Liver (tissue), 9 donors: ENCODE data around the gene DCP2. TPM values are rescaled to one million over a fixed set of nuclear protein-coding genes. Genes with fewer than 3 reads are reported as not detected.

Experiments
- DNase-seq: peaks from one replicate; pipeline ENCODE4 v3.0.0-alpha.2; 2017; ENCODE audit warnings: low spot score
- H3K27ac ChIP-seq, 2 donors: one replicate each; pipeline ENCODE4 v1.7.0; 2013; ENCODE audit warnings: inconsistent platforms in 2 of 2, low read length in 2 of 2, control low read depth in 1 of 2, low read depth in 1 of 2, mild to moderate bottlenecking in 1 of 2
- H3K27me3 ChIP-seq, 4 donors: one replicate each; pipeline versions ENCODE4 v1.6.1 to v1.7.0; 2013; ENCODE audit warnings: low read length in 3 of 4, inconsistent platforms in 1 of 4, mild to moderate bottlenecking in 1 of 4, moderate library complexity in 1 of 4; ENCODE audit not compliant: control insufficient read depth in 4 of 4, insufficient read depth in 4 of 4
- H3K36me3 ChIP-seq, 4 donors: one replicate each; pipeline versions ENCODE4 v1.6.1 to v1.7.0; 2013; ENCODE audit warnings: low read length in 3 of 4, mild to moderate bottlenecking in 3 of 4, low read depth in 1 of 4, moderate library complexity in 1 of 4; ENCODE audit not compliant: control insufficient read depth in 4 of 4, insufficient read depth in 3 of 4
- H3K4me1 ChIP-seq, 4 donors: one replicate each; pipeline versions ENCODE4 v1.6.1 to v1.7.0; 2013; ENCODE audit warnings: low read length in 3 of 4, mild to moderate bottlenecking in 3 of 4, moderate library complexity in 1 of 4; ENCODE audit not compliant: control insufficient read depth in 4 of 4, insufficient read depth in 4 of 4
- H3K4me3 ChIP-seq, 3 donors: one replicate each; pipeline versions ENCODE4 v1.6.1 to v1.7.0; 2013; ENCODE audit warnings: low read length in 3 of 3, control low read depth in 1 of 3, low read depth in 1 of 3, mild to moderate bottlenecking in 1 of 3
- H3K9ac ChIP-seq, 2 donors: one replicate each; pipeline ENCODE4 v1.7.0; 2013; ENCODE audit warnings: low read length in 2 of 2, mild to moderate bottlenecking in 2 of 2, moderate library complexity in 2 of 2, control low read depth in 1 of 2, low read depth in 1 of 2
- H3K9me3 ChIP-seq, 4 donors: one replicate each; pipeline versions ENCODE4 v1.6.1 to v1.7.0; 2013; ENCODE audit warnings: low read length in 3 of 4; ENCODE audit not compliant: control insufficient read depth in 4 of 4
- EGR1 ChIP-seq, 2 donors: IDR thresholded peaks; 2 replicates each; pipeline ENCODE4 v1.6.1; 2016 to 2018; ENCODE audit warnings: antibody characterized with exemption in 2 of 2, low read depth in 2 of 2
- FOXA1 ChIP-seq: IDR thresholded peaks from 2 replicates; pipeline ENCODE4 v1.6.1; 2016; ENCODE audit warnings: antibody characterized with exemption
- FOXA2 ChIP-seq: IDR thresholded peaks from 2 replicates; pipeline ENCODE4 v1.6.1; 2016; ENCODE audit warnings: antibody characterized with exemption
- GABPA ChIP-seq, 2 donors: IDR thresholded peaks in 1 of 2; conservative IDR thresholded peaks in 1 of 2; 2 replicates each; pipeline ENCODE4 v1.6.1; 2016; ENCODE audit warnings: antibody characterized with exemption in 2 of 2, mild to moderate bottlenecking in 1 of 2, moderate library complexity in 1 of 2
- HNF4A ChIP-seq, 2 donors: conservative IDR thresholded peaks; 2 replicates each; pipeline ENCODE4 v1.6.1; 2016; ENCODE audit warnings: antibody characterized with exemption in 2 of 2, mild to moderate bottlenecking in 2 of 2
- HNF4G ChIP-seq: IDR thresholded peaks from 2 replicates; pipeline ENCODE4 v1.6.1; 2016; ENCODE audit warnings: antibody characterized with exemption
- JUND ChIP-seq, 2 donors: IDR thresholded peaks; 2 replicates each; pipeline ENCODE4 v1.6.1; 2016; ENCODE audit warnings: antibody characterized with exemption in 2 of 2
- NR2F2 ChIP-seq: IDR thresholded peaks from 2 replicates; pipeline ENCODE4 v1.6.1; 2016; ENCODE audit warnings: antibody characterized with exemption
- RAD21 ChIP-seq, 2 donors: IDR thresholded peaks; 2 replicates each; pipeline ENCODE4 v1.6.1; 2016; ENCODE audit warnings: antibody characterized with exemption in 2 of 2, mild to moderate bottlenecking in 2 of 2
- RXRA ChIP-seq, 2 donors: IDR thresholded peaks; 2 replicates each; pipeline ENCODE4 v1.6.1; 2017 to 2018; ENCODE audit warnings: antibody characterized with exemption in 2 of 2, mild to moderate bottlenecking in 1 of 2
- SP1 ChIP-seq: IDR thresholded peaks from 2 replicates; pipeline ENCODE4 v1.6.1; 2018; ENCODE audit warnings: antibody characterized with exemption, mild to moderate bottlenecking
- TAF1 ChIP-seq: conservative IDR thresholded peaks from 2 replicates; pipeline ENCODE4 v1.6.1; 2016; ENCODE audit warnings: antibody characterized with exemption, mild to moderate bottlenecking
- YY1 ChIP-seq: IDR thresholded peaks from 2 replicates; pipeline ENCODE4 v1.6.1; 2016; ENCODE audit warnings: antibody characterized with exemption, mild to moderate bottlenecking
- WGBS: extraction: QIAGEN DNeasy Blood & Tissue Kit; methylation state at CpG from one replicate; pipeline ENCODE4 v1.1.7; 2013; 5-methylcytosine and 5-hydroxymethylcytosine counted together
- polyA plus RNA-seq, 2 donors: library from polyadenylated mRNA; stranded (reverse) in 1 of 2; unstranded in 1 of 2; fragments of 200-250 nt in 1 of 2; fragments of >200 nt in 1 of 2; fragmentation: Nextera tagmentation in 1 of 2; extraction: Ambion mirVana in 1 of 2; gene quantifications; one replicate each; pipeline versions ENCODE4 v1.2.1 to v1.2.3, GENCODE V29; 2013 to 2015
- total RNA-seq, 2 donors: library from RNA; depleted of rRNA; stranded (reverse); fragments of >200 nt; gene quantifications; one replicate each; pipeline ENCODE4 v1.2.3, GENCODE V29; 2014
- TF ChIP-seq, protein P1 (sequence below): IDR thresholded peaks from 2 replicates; pipeline ENCODE4 v1.6.1; 2016; ENCODE audit warnings: antibody characterized with exemption
- TF ChIP-seq, protein P2 (sequence below): IDR thresholded peaks from 2 replicates; pipeline ENCODE4 v1.6.1; 2016; ENCODE audit warnings: antibody characterized with exemption
- TF ChIP-seq, protein P3 (sequence below): fragments of 150-350 bp; IDR thresholded peaks from 2 replicates; pipeline ENCODE4 v1.5.1; 2017; ENCODE audit warnings: improper control_type of control experiment, low read depth, low read length; ENCODE audit not compliant: missing input control
- TF ChIP-seq, protein P4 (sequence below): IDR thresholded peaks from 2 replicates; pipeline ENCODE4 v1.6.1; 2016; ENCODE audit warnings: antibody characterized with exemption
- TF ChIP-seq, protein P5 (sequence below): IDR thresholded peaks from 2 replicates; pipeline ENCODE4 v1.6.1; 2016; ENCODE audit warnings: antibody characterized with exemption, mild to moderate bottlenecking
- donor health status: healthy.
- donor health status: healthy.
- donor health status: healthy.
- donor health status: healthy.
- donor health status: healthy.

Gene DCP2
- total and polyA plus RNA-seq, 4 donors, result 2.9 to 44.2 (median 12.4) TPM

DNA sequence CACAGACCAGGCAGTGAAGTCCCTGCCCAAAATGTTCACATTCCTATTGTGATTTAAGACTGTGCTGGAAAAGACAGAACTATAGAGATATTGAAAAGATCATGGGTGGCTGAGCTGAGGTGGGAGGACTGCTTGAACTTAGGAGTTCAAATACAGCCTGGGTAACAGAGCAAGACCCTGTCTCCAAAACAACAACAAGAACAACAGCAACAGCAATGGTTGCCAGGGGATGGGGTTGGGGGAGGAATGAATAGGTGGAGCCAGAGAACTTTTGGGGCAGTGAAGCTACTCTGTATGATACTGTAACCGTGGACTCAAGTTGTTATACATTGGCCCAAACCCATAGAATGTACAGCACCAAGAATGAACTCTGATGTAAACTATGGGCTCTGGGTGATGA lies 88.2 kb downstream of the DCP2 start:
- no peak overlapping the region for H3K27ac ChIP-seq
- H3K4me3 ChIP-seq, result no peak overlapping the region
- TF ChIP-seq FOXA1 (no peak), SP1 (no peak), TAF1 (no peak), RXRA (IDR thresholded peaks at IDR 0.05) (no peak), RAD21 (IDR thresholded peaks at IDR 0.05) (no peak), YY1 (no peak)
- TF ChIP-seq, protein P1, sequence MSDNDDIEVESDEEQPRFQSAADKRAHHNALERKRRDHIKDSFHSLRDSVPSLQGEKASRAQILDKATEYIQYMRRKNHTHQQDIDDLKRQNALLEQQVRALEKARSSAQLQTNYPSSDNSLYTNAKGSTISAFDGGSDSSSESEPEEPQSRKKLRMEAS, result no peak
- TF ChIP-seq, protein P2, sequence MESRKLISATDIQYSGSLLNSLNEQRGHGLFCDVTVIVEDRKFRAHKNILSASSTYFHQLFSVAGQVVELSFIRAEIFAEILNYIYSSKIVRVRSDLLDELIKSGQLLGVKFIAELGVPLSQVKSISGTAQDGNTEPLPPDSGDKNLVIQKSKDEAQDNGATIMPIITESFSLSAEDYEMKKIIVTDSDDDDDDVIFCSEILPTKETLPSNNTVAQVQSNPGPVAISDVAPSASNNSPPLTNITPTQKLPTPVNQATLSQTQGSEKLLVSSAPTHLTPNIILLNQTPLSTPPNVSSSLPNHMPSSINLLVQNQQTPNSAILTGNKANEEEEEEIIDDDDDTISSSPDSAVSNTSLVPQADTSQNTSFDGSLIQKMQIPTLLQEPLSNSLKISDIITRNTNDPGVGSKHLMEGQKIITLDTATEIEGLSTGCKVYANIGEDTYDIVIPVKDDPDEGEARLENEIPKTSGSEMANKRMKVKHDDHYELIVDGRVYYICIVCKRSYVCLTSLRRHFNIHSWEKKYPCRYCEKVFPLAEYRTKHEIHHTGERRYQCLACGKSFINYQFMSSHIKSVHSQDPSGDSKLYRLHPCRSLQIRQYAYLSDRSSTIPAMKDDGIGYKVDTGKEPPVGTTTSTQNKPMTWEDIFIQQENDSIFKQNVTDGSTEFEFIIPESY, result no peak
- no peaks in the 10 kb centered on the region for H3K27me3 ChIP-seq
- H3K9ac ChIP-seq, result no peak overlapping the region
- peaks cover 9 to 57% (median 44%) of the 10 kb centered on the region in 4 donors for H3K36me3 ChIP-seq
- no peak for DNase-seq
- H3K4me1 ChIP-seq, result no peaks in the 10 kb centered on the region
- no peaks in the 10 kb centered on the region for H3K9me3 ChIP-seq
- 97% methylated on average over 1 of the region's 1 CpG for WGBS

DNA sequence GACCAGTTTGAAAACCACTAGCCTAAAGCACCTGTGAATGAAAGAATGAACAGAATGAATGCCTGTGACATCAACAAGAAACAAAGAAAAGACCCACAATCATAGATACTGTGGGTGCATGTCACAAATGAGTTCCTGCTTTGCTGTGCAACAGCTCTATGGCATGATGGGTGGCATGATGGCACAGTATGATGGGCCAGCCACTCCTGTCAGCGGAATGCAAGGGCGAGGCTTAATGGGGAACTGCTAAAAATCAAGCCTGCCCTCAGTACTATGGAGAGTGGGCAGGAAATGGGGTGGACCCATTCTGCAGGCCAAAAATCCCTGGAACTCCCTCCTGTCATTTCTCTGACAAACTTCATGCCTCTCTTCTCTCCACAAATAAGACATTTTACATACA lies 89.0 kb downstream of the DCP2 start:
- Histone ChIP-seq H3K27me3 (no peaks in the 10 kb centered on the region), H3K36me3 (peaks cover 9 to 60% (median 48%) of the 10 kb centered on the region in 4 donors), H3K9ac (no peak overlapping the region), H3K9me3 (no peaks in the 10 kb centered on the region), H3K4me1 (no peaks in the 10 kb centered on the region), H3K4me3 (no peak overlapping the region), H3K27ac (no peak overlapping the region)
- no peak for DNase-seq
- WGBS, result 97% methylated on average over 2 of the region's 2 CpGs
- no peak for TF ChIP-seq GABPA (IDR thresholded peaks at IDR 0.05 in 1 of 2, conservative IDR thresholded peaks at IDR 0.05 in 1 of 2)
- TF ChIP-seq HNF4G, result no peak
- no peak for TF ChIP-seq RAD21 (IDR thresholded peaks at IDR 0.05)
- no peak for TF ChIP-seq FOXA2
- TF ChIP-seq HNF4A (conservative IDR thresholded peaks at IDR 0.05), result no peak
- no peak for TF ChIP-seq SP1
- TF ChIP-seq, protein P1, result no peak
- no peak for TF ChIP-seq YY1
- no peak for TF ChIP-seq JUND (IDR thresholded peaks at IDR 0.05)
- TF ChIP-seq, protein P2, result no peak
- no peak for TF ChIP-seq EGR1 (IDR thresholded peaks at IDR 0.05; ENCODE audit: low read depth in 2 of 2)
- no peak for TF ChIP-seq FOXA1
- TF ChIP-seq TAF1, result no peak
- TF ChIP-seq, protein P3, sequence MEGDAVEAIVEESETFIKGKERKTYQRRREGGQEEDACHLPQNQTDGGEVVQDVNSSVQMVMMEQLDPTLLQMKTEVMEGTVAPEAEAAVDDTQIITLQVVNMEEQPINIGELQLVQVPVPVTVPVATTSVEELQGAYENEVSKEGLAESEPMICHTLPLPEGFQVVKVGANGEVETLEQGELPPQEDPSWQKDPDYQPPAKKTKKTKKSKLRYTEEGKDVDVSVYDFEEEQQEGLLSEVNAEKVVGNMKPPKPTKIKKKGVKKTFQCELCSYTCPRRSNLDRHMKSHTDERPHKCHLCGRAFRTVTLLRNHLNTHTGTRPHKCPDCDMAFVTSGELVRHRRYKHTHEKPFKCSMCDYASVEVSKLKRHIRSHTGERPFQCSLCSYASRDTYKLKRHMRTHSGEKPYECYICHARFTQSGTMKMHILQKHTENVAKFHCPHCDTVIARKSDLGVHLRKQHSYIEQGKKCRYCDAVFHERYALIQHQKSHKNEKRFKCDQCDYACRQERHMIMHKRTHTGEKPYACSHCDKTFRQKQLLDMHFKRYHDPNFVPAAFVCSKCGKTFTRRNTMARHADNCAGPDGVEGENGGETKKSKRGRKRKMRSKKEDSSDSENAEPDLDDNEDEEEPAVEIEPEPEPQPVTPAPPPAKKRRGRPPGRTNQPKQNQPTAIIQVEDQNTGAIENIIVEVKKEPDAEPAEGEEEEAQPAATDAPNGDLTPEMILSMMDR, result no peak
- TF ChIP-seq NR2F2, result no peak
- no peak for TF ChIP-seq RXRA (IDR thresholded peaks at IDR 0.05)
- TF ChIP-seq, protein P4, sequence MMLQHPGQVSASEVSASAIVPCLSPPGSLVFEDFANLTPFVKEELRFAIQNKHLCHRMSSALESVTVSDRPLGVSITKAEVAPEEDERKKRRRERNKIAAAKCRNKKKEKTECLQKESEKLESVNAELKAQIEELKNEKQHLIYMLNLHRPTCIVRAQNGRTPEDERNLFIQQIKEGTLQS, result no peak
- TF ChIP-seq, protein P5, sequence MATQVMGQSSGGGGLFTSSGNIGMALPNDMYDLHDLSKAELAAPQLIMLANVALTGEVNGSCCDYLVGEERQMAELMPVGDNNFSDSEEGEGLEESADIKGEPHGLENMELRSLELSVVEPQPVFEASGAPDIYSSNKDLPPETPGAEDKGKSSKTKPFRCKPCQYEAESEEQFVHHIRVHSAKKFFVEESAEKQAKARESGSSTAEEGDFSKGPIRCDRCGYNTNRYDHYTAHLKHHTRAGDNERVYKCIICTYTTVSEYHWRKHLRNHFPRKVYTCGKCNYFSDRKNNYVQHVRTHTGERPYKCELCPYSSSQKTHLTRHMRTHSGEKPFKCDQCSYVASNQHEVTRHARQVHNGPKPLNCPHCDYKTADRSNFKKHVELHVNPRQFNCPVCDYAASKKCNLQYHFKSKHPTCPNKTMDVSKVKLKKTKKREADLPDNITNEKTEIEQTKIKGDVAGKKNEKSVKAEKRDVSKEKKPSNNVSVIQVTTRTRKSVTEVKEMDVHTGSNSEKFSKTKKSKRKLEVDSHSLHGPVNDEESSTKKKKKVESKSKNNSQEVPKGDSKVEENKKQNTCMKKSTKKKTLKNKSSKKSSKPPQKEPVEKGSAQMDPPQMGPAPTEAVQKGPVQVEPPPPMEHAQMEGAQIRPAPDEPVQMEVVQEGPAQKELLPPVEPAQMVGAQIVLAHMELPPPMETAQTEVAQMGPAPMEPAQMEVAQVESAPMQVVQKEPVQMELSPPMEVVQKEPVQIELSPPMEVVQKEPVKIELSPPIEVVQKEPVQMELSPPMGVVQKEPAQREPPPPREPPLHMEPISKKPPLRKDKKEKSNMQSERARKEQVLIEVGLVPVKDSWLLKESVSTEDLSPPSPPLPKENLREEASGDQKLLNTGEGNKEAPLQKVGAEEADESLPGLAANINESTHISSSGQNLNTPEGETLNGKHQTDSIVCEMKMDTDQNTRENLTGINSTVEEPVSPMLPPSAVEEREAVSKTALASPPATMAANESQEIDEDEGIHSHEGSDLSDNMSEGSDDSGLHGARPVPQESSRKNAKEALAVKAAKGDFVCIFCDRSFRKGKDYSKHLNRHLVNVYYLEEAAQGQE, result no peak
